Endothelial cell of umbilical vein (primary cell): ENCODE data around the gene SPSB1. TPM values are rescaled to one million over a fixed set of nuclear protein-coding genes. Genes with fewer than 3 reads are reported as not detected.

ENCODE experiments used
- BruUV-seq: library from RNA; stranded (reverse); fragments of 400-500 nt; replicated peaks from 2 replicates; lab custom pipeline; 2021; lab: Mats Ljungman, UMichigan
- CTCF ChIA-PET: fragments of 300-600, 350-600 bp; sonication (Branson Sonifier 250); formaldehyde crosslinking; loops from one replicate; lab custom pipeline; 2021; ENCODE audit warnings: antibody characterized with exemption, inconsistent platforms; lab: Charles Lee
- POLR2A ChIA-PET: fragments of 300-600, 350-600 bp; sonication (Branson Sonifier 250); formaldehyde crosslinking; loops from one replicate; lab custom pipeline; 2021; ENCODE audit warnings: antibody characterized with exemption, inconsistent platforms; lab: Charles Lee
- DNase-seq: peaks from one replicate; pipeline ENCODE4 v3.0.0-alpha.2; 2011; ENCODE audit warnings: low read depth, low spot score
- FAIRE-seq: peaks from 2 replicates; lab custom pipeline; 2011; peaks lifted over from hg19 to GRCh38; lab: Jason Lieb, UNC
- H2AFZ ChIP-seq: 2 replicates; pipeline ENCODE4 v1.6.0; 2012; ENCODE audit warnings: low read depth, low read length, control low read depth, inconsistent platforms
- H3K27ac ChIP-seq: 2 replicates; pipeline ENCODE4 v1.5.1; 2011; ENCODE audit warnings: low read depth, mild to moderate bottlenecking, control low read depth, low read length, moderate library complexity; ENCODE audit not compliant: insufficient read depth
- H3K27me3 ChIP-seq, 2 experiments: 2 replicates each; pipeline versions ENCODE4 v1.6.0 to v1.6.1; 2011; ENCODE audit warnings: low read length in 2 of 2, mixed read lengths in 1 of 2; ENCODE audit not compliant: control insufficient read depth in 2 of 2, insufficient read depth in 2 of 2
- H3K36me3 ChIP-seq, 2 experiments: 2 replicates in 1 of 2; 3 replicates in 1 of 2; pipeline ENCODE4 v1.5.1; 2011; ENCODE audit warnings: low read length in 2 of 2, mild to moderate bottlenecking in 1 of 2, moderate library complexity in 1 of 2; ENCODE audit not compliant: control insufficient read depth in 2 of 2, insufficient read depth in 2 of 2; ENCODE audit errors: extremely low read depth in 1 of 2
- H3K4me1 ChIP-seq: 3 replicates; pipeline ENCODE4 v1.5.1; 2011; ENCODE audit warnings: mild to moderate bottlenecking, low read length; ENCODE audit not compliant: control insufficient read depth, insufficient read depth; ENCODE audit errors: extremely low read depth
- H3K4me2 ChIP-seq: 2 replicates; pipeline ENCODE4 v1.6.1; 2011; ENCODE audit warnings: low read length, control low read depth, mixed read lengths; ENCODE audit not compliant: insufficient read depth
- H3K4me3 ChIP-seq, 3 experiments: fragments of 200-600 bp in 1 of 3; sonication (generic), shearing (Covaris generic) in 1 of 3; replicated peaks in 1 of 3; 2 replicates each; pipeline ENCODE4 v1.5.1; 2011 to 2016; ENCODE audit warnings: control low read depth in 3 of 3, low read length in 3 of 3, mild to moderate bottlenecking in 2 of 3, inconsistent platforms in 1 of 3, low read depth in 1 of 3, moderate library complexity in 1 of 3; ENCODE audit not compliant: insufficient read depth in 1 of 3
- H3K79me2 ChIP-seq: 2 replicates; pipeline ENCODE4 v1.6.0; 2012; ENCODE audit warnings: low read length, inconsistent platforms; ENCODE audit not compliant: control insufficient read depth, insufficient read depth
- H3K9ac ChIP-seq: replicated peaks from 2 replicates; pipeline ENCODE3; 2011; ENCODE audit warnings: low read length, control low read depth; ENCODE audit not compliant: insufficient read depth; ENCODE audit errors: extremely low read depth
- H3K9me1 ChIP-seq: replicated peaks from 3 replicates; pipeline ENCODE4 v1.6.0; 2011; ENCODE audit warnings: mild to moderate bottlenecking, low read length; ENCODE audit not compliant: control insufficient read depth, insufficient read depth; ENCODE audit errors: extremely low read depth
- H3K9me3 ChIP-seq: replicated peaks from 2 replicates; pipeline ENCODE4 v1.5.1; 2012; ENCODE audit warnings: low read length, inconsistent platforms; ENCODE audit not compliant: control insufficient read depth, insufficient read depth
- H4K20me1 ChIP-seq: replicated peaks from 2 replicates; pipeline ENCODE3; 2011; ENCODE audit warnings: mild to moderate bottlenecking, low read length; ENCODE audit not compliant: control insufficient read depth, insufficient read depth; ENCODE audit errors: extremely low read depth
- EZH2 ChIP-seq: IDR thresholded peaks from 2 replicates; pipeline ENCODE4 v1.6.1; 2012; ENCODE audit warnings: borderline replicate concordance, low read depth, mild to moderate bottlenecking, moderate library complexity, low read length, inconsistent platforms; ENCODE audit not compliant: severe bottlenecking
- FOS ChIP-seq: IDR thresholded peaks from 2 replicates; pipeline ENCODE4 v1.6.1; 2011; ENCODE audit warnings: mild to moderate bottlenecking, low read length, moderate library complexity, borderline replicate concordance; ENCODE audit not compliant: insufficient read depth
- GATA2 ChIP-seq: IDR thresholded peaks from 2 replicates; pipeline ENCODE4 v1.7.0; 2011; ENCODE audit warnings: low read depth, mild to moderate bottlenecking, moderate library complexity, mixed read lengths, low read length; ENCODE audit not compliant: insufficient read length, insufficient read depth
- JUN ChIP-seq: IDR thresholded peaks from 2 replicates; pipeline ENCODE4 v1.6.1; 2011; ENCODE audit warnings: borderline replicate concordance, low read depth; ENCODE audit not compliant: insufficient read length, insufficient read depth
- MYC ChIP-seq: IDR thresholded peaks from one replicate; pipeline ENCODE4 v1.6.1; 2011; ENCODE audit warnings: mild to moderate bottlenecking, low read depth, low read length
- POLR2A ChIP-seq: IDR thresholded peaks from 2 replicates; pipeline ENCODE4 v1.6.1; 2012; ENCODE audit warnings: low read depth, mild to moderate bottlenecking, control low read depth, low read length
- POLR2AphosphoS5 ChIP-seq: IDR thresholded peaks from 2 replicates; pipeline ENCODE4 v1.6.1; 2012; ENCODE audit warnings: low read depth, mild to moderate bottlenecking, control low read depth, low read length, moderate library complexity; ENCODE audit not compliant: insufficient read depth
- dilution Hi-C: fragments of 300-500 bp; cut with MboI; formaldehyde crosslinking; loops from one replicate; pipeline ENCODE4 v1.15.0; 2019; ENCODE audit warnings: low sequenced_read_pairs; ENCODE audit not compliant: extremely low pct_ligation_motif_present
- intact Hi-C: fragments of 100-400 bp; cut with micrococcal nuclease; formaldehyde crosslinking; loops from one replicate; pipeline ENCODE4 v1.10.0; 2022
- polyA plus RNA-seq, 4 experiments: library from polyadenylated mRNA; depleted of rRNA in 3 of 4; stranded (reverse) in 3 of 4; unstranded in 1 of 4; fragments of >200 nt; gene quantifications; 2 replicates each; pipeline versions ENCODE4 v1.2.1 to v1.2.3, GENCODE V29; 2011 to 2012; ENCODE audit warnings: missing spikeins in 1 of 4
- total RNA-seq: library from RNA; stranded (reverse); gene quantifications from 2 replicates; pipeline ENCODE4 v1.2.3, GENCODE V29; 2021
- TF ChIP-seq, protein P1 (sequence below), 2 donors: IDR thresholded peaks; 1 replicate in 1 of 2; 2 replicates in 1 of 2; pipeline ENCODE4 v1.5.1; 2011; ENCODE audit warnings: low read length in 2 of 2, mild to moderate bottlenecking in 2 of 2, moderate library complexity in 2 of 2, control low read depth in 1 of 2, inconsistent platforms in 1 of 2, low read depth in 1 of 2; ENCODE audit not compliant: insufficient read depth in 1 of 2; ENCODE audit errors: extremely low read depth in 1 of 2
- TF ChIP-seq, protein P2 (sequence below): IDR thresholded peaks from 2 replicates; pipeline ENCODE4 v1.6.1; 2011; ENCODE audit not compliant: insufficient read depth, insufficient read length

Gene SPSB1
- total and polyA plus RNA-seq, 2 donors (not counting 3 experiments of a cell fraction or from before 2014, with no cell fraction given), result 41.9 to 61.2 TPM

DNA sequence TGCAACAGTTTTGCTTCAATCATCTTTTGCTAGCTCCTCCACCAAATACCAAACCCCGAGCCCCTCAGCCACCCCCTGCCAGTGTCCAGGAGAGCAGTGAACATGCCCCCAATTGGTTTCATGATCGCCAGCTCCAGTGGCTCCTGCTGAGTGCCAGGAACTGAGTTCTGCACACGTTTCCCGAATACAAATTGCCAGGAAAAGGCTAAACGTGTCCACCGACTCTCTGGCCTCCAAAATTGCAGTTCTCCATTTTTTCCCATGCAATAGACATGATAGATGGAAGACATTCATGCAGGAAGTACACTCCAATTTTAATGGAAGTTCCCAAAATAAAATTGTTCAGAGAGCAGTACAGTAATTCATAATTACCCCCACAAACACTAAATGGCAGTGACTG is 101.3 kb downstream of the SPSB1 start:
- Histone ChIP-seq H3K9me3 (no peaks in the 10 kb centered on the region), H3K79me2 (no peaks in the 10 kb centered on the region), H3K9ac (no peak overlapping the region), H3K9me1 (no peaks in the 10 kb centered on the region), H3K4me3 (no peak overlapping the region), H4K20me1 (no peaks in the 10 kb centered on the region), H3K4me1 (peaks cover 21% of the 10 kb centered on the region), H2AFZ (no peak overlapping the region), H3K36me3 (no peaks in the 10 kb centered on the region), H3K27ac (no peak overlapping the region), H3K27me3 (no peaks in the 10 kb centered on the region), H3K4me2 (no peak overlapping the region)
- POLR2A ChIA-PET, result no interaction called here
- intact Hi-C loops, result no loop called here
- TF ChIP-seq GATA2 (no peak), JUN (no peak), FOS (no peak)
- TF ChIP-seq, protein P1, sequence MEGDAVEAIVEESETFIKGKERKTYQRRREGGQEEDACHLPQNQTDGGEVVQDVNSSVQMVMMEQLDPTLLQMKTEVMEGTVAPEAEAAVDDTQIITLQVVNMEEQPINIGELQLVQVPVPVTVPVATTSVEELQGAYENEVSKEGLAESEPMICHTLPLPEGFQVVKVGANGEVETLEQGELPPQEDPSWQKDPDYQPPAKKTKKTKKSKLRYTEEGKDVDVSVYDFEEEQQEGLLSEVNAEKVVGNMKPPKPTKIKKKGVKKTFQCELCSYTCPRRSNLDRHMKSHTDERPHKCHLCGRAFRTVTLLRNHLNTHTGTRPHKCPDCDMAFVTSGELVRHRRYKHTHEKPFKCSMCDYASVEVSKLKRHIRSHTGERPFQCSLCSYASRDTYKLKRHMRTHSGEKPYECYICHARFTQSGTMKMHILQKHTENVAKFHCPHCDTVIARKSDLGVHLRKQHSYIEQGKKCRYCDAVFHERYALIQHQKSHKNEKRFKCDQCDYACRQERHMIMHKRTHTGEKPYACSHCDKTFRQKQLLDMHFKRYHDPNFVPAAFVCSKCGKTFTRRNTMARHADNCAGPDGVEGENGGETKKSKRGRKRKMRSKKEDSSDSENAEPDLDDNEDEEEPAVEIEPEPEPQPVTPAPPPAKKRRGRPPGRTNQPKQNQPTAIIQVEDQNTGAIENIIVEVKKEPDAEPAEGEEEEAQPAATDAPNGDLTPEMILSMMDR (IDR thresholded peaks at IDR 0.05; ENCODE audit: extremely low read depth in 1 of 2, insufficient read depth in 1 of 2, low read depth in 1 of 2, low read length in 2 of 2), result no peak
- dilution Hi-C loops, result no loop called here
- no peak for DNase-seq
- no TSS peak for BruUV-seq
- CTCF ChIA-PET, result interaction anchor here (0.7 to 1.2 kb wide), 4 partner anchors 19 to 62 kb away, joined by 3 to 4 read pairs (median 3); no protein-coding TSS in a partner anchor
- no peak for FAIRE-seq

DNA sequence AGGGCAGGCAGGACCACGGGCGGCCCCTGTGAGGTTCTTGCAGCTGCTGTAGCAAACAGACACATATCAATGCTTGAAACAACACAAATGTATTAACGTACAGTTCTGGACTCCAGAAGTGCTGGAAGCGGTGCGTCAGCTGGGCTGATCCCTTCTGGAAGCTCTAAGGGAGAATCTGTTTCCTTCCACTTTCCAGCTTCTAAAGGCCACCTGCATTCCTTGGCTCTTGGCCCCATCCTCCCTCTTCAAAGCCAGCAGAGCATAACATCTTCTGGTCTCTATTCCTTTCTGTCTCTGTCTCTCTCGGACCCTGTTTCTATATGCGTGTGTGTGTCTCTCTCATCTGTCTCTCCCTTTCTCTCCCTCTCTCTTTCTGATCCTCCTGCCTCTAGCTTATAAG is 102.3 kb downstream of the SPSB1 start:
- dilution Hi-C loops (no loop called here), intact Hi-C loops (no loop called here)
- no peak overlapping the region for H3K27ac ChIP-seq
- no peaks in the 10 kb centered on the region for H3K9me1 ChIP-seq
- no peak overlapping the region for H3K9ac ChIP-seq
- H3K4me2 ChIP-seq, result no peak overlapping the region
- POLR2A ChIA-PET, result no interaction called here
- FAIRE-seq (no peak), DNase-seq (no peak)
- no peaks in the 10 kb centered on the region for H3K27me3 ChIP-seq
- BruUV-seq, result no TSS peak
- H3K4me1 ChIP-seq, result peaks cover 31% of the 10 kb centered on the region
- no peaks in the 10 kb centered on the region for H3K36me3 ChIP-seq
- H3K4me3 ChIP-seq, result no peak overlapping the region
- TF ChIP-seq FOS (no peak), JUN (no peak), MYC (no peak), POLR2AphosphoS5 (no peak), EZH2 (no peak), GATA2 (no peak), POLR2A (no peak)
- TF ChIP-seq, protein P2, sequence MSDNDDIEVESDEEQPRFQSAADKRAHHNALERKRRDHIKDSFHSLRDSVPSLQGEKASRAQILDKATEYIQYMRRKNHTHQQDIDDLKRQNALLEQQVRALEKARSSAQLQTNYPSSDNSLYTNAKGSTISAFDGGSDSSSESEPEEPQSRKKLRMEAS, result no peak
- TF ChIP-seq, protein P1 (IDR thresholded peaks at IDR 0.05; ENCODE audit: extremely low read depth in 1 of 2, insufficient read depth in 1 of 2, low read depth in 1 of 2, low read length in 2 of 2), result no peak
- no peaks in the 10 kb centered on the region for H4K20me1 ChIP-seq
- CTCF ChIA-PET, result interaction anchor here (0.8 to 1.2 kb wide), 3 partner anchors 18 to 23 kb away, joined by 3 read pairs; no protein-coding TSS in a partner anchor
- no peaks in the 10 kb centered on the region for H3K9me3 ChIP-seq
- no peaks in the 10 kb centered on the region for H3K79me2 ChIP-seq
- no peak overlapping the region for H2AFZ ChIP-seq
